ENCODE results near the gene GPHN.

The GPHN gene

DNA sequence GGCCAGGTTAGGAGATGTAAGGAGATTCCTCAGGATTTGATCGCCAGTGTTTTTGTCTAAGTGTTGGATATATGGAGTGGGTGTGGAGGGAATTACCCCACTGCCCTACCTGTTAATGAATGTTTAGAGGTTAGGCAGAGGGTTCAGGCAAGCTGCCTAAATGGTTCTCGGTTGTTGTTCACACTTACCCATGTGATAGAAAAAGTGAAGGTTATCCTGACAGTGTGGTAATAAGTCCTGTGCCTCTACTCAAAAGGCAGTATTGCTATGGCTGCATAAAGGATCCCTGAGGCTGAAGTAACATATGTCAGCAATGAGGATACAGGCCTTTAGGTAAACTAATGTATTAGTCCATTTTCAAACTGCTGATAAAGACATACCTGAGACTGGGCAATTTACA is 112.0 kb downstream of the GPHN start:
- no peaks in the 10 kb centered on the region for H4K20me1 ChIP-seq
- H3K4me2 ChIP-seq: no peak overlapping the region

GRCh38 chr14:66623838-66624237 is 115.9 kb downstream of the GPHN start:
- Histone ChIP-seq H3K4me1 (no peaks in the 10 kb centered on the region), H3K4me2 (no peak overlapping the region), H3K9me3 (peaks cover 23% of the 10 kb centered on the region), H3K27me3 (no peaks in the 10 kb centered on the region), H4K20me1 (no peaks in the 10 kb centered on the region), H3K4me3 (no peak overlapping the region), H3K36me3 (no peaks in the 10 kb centered on the region), H3K27ac (no peak overlapping the region), H3K9ac (no peak overlapping the region)
- TF ChIP-seq Cebpa-rat (IDR thresholded peaks at IDR 0.05): no peak

More for the DNA sequence above, 112.0 kb downstream of the GPHN start:
- no peak overlapping the region for H3K9ac ChIP-seq
- no peak overlapping the region for H3K27ac ChIP-seq
- H3K36me3 ChIP-seq: 0 out of 2 replicates have a peak, but pooled peaks cover 4% of the 10 kb centered on the region
- no peak overlapping the region for H3K4me3 ChIP-seq
- TF ChIP-seq Cebpa-rat (IDR thresholded peaks at IDR 0.05): no peak
- H3K9me3 ChIP-seq: peaks cover 47% of the 10 kb centered on the region
- H3K4me1 ChIP-seq: no peaks in the 10 kb centered on the region
- no peaks in the 10 kb centered on the region for H3K27me3 ChIP-seq

DNA sequence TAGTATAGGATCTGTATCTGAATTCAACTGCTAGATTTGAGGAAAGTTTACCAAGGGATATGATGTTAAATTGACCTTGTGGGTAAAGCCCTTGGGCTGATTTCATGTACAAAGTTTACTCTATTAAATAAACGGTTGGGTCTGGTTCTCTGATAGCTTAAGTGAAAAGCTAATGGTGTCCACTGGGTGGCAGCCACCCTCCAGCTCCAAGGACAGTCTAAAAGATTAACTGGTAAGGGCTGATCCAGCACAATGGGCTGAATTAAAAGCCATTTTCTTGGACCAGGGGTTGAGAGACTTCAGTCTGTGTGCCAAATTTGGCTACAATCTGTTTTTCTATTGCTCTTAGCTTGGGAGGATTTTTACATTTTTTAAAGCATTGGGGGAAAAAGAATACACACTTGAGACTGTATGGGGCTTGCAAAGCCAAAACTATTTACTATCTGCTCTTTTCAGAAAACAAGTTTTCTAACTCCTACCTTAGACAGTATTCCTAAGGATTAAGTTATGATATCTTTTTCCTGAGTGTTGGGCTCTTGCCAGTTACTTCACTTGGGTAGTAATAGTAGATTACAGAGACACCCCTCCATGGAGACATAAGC is 116.5 kb downstream of the GPHN start:
- no peak for TF ChIP-seq Cebpa-rat (IDR thresholded peaks at IDR 0.05)
- Histone ChIP-seq H3K9me3 (peaks cover 23% of the 10 kb centered on the region), H3K36me3 (no peaks in the 10 kb centered on the region), H3K4me1 (no peaks in the 10 kb centered on the region), H3K9ac (no peak overlapping the region), H3K27me3 (no peaks in the 10 kb centered on the region), H4K20me1 (no peaks in the 10 kb centered on the region), H3K4me3 (no peak overlapping the region), H3K27ac (no peak overlapping the region), H3K4me2 (no peak overlapping the region)

DNA sequence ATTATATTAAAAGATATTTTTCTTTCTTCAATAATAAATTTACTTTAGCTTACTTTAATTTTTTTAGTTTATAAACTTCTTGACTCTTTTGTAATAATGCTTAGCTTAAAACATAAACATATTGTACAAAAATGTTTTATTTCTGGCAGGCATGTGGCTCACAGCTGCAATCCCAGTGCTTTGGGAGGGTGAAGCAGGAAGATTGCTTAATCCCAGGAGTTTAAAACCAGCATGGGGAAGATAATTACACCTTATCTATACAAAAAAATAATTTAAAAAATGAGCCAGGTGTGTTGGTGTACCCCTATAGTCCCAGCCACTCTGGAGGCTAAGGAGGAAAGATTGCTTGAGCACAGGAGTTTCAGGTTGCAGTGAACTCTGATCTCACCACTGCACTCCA is 120.7 kb downstream of the GPHN start:
- H3K4me1 ChIP-seq: no peaks in the 10 kb centered on the region
- H3K27ac ChIP-seq: no peak overlapping the region
- H3K9me3 ChIP-seq: no peaks in the 10 kb centered on the region
- H4K20me1 ChIP-seq: no peaks in the 10 kb centered on the region
- H3K36me3 ChIP-seq: no peaks in the 10 kb centered on the region
- TF ChIP-seq Cebpa-rat (IDR thresholded peaks at IDR 0.05): no peak
- H3K4me2 ChIP-seq: no peak overlapping the region
- no peak overlapping the region for H3K4me3 ChIP-seq
- H3K27me3 ChIP-seq: no peaks in the 10 kb centered on the region
- no peak overlapping the region for H3K9ac ChIP-seq

- Histone ChIP-seq H3K4me1 (no peaks in the 10 kb centered on the region), H3K9ac (no peak overlapping the region), H3K9me3 (no peaks in the 10 kb centered on the region), H3K4me2 (no peak overlapping the region), H3K36me3 (no peaks in the 10 kb centered on the region), H4K20me1 (0 out of 2 replicates have a peak, but pooled peaks cover 4% of the 10 kb centered on the region), H3K4me3 (no peak overlapping the region), H3K27me3 (no peaks in the 10 kb centered on the region), H3K27ac (no peak overlapping the region)
- no peak for TF ChIP-seq Cebpa-rat (IDR thresholded peaks at IDR 0.05)
These were observed 121.6 kb downstream of the GPHN start for GRCh38 chr14:66629499-66629898.

DNA sequence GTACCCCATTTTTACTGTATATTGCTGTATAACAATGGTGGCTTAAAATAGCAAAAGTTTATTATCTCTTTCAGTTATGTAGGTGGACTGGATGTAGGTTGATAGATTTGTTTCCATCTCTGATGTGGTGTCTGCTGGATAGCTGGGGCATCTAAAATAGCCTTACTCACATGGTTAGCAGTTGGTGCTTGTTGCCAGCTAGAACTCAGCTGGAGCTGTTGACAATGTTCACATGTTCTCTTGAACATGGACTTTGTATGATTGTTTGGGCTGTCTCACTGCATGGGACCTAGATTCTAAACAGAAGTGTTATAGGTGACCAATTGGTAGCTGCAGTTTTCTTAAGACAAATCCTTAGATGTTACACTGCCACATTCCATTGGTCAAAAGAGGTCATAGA is 126.9 kb downstream of the GPHN start:
- no peaks in the 10 kb centered on the region for H3K4me1 ChIP-seq
- H3K27me3 ChIP-seq: no peaks in the 10 kb centered on the region
- H3K9ac ChIP-seq: no peak overlapping the region
- H3K36me3 ChIP-seq: no peaks in the 10 kb centered on the region
- H3K4me3 ChIP-seq: no peak overlapping the region
- H3K27ac ChIP-seq: no peak overlapping the region
- 0 out of 2 replicates have a peak, but pooled peaks cover 7% of the 10 kb centered on the region for H4K20me1 ChIP-seq
- no peak overlapping the region for H3K4me2 ChIP-seq
- TF ChIP-seq Cebpa-rat (IDR thresholded peaks at IDR 0.05): no peak
- H3K9me3 ChIP-seq: no peaks in the 10 kb centered on the region

DNA sequence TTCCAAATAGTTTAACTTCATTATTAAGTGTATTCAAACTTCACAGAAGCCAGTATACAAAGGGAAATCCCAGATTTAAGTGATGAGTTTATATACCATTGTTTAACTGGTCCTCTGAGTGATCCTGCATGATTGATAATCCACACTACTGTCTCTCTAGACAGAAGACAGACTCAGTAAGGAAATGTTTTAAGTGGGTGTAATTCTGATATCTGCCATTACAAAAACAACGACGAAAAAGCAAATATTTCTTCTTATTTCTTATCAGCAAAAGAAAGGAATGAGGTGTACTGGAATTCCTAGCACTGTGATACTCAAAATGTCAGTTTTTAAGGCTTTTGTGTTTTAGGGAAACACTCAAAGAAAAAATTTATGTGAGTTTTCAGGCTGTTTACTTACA is 127.5 kb downstream of the GPHN start:
- Histone ChIP-seq H3K4me1 (no peaks in the 10 kb centered on the region), H3K4me3 (no peak overlapping the region), H3K9ac (no peak overlapping the region), H3K27me3 (no peaks in the 10 kb centered on the region), H4K20me1 (0 out of 2 replicates have a peak, but pooled peaks cover 7% of the 10 kb centered on the region), H3K4me2 (no peak overlapping the region), H3K9me3 (no peaks in the 10 kb centered on the region), H3K27ac (no peak overlapping the region), H3K36me3 (no peaks in the 10 kb centered on the region)
- TF ChIP-seq Cebpa-rat (IDR thresholded peaks at IDR 0.05): no peak

- H3K4me2 ChIP-seq: no peak overlapping the region
- 0 out of 2 replicates have a peak, but pooled peaks cover 7% of the 10 kb centered on the region for H4K20me1 ChIP-seq
- no peaks in the 10 kb centered on the region for H3K4me1 ChIP-seq
- H3K9ac ChIP-seq: no peak overlapping the region
- H3K27me3 ChIP-seq: no peaks in the 10 kb centered on the region
- no peak overlapping the region for H3K27ac ChIP-seq
- no peak overlapping the region for H3K4me3 ChIP-seq
- TF ChIP-seq Cebpa-rat (IDR thresholded peaks at IDR 0.05): no peak
- no peaks in the 10 kb centered on the region for H3K9me3 ChIP-seq
- H3K36me3 ChIP-seq: no peaks in the 10 kb centered on the region
These were observed 128.3 kb downstream of the GPHN start for GRCh38 chr14:66636240-66636639.

DNA sequence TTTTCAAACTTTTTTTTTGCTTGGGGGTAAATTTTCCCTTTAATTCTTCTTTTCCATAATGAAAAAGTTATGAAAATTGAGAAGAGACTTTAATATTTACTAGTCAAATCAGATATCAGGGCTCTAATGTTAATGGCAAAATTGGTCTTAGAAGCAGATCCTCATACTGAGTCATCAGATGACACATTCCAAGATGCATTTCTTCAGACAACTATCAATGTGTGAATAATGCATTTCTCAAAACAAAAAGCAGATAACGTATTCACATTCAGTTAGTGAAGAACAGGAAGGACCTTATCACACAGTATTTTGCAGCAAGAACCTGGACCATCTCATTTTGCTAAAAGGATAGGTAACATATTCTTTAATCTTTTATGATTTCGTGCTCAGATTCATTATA is 130.7 kb downstream of the GPHN start:
- no peak overlapping the region for H3K27ac ChIP-seq
- no peaks in the 10 kb centered on the region for H3K36me3 ChIP-seq
- H3K4me2 ChIP-seq: no peak overlapping the region
- no peak overlapping the region for H3K4me3 ChIP-seq
- H3K9ac ChIP-seq: no peak overlapping the region
- 0 out of 2 replicates have a peak, but pooled peaks cover 7% of the 10 kb centered on the region for H4K20me1 ChIP-seq
- no peaks in the 10 kb centered on the region for H3K4me1 ChIP-seq
- H3K9me3 ChIP-seq: no peaks in the 10 kb centered on the region
- no peak for TF ChIP-seq Cebpa-rat (IDR thresholded peaks at IDR 0.05)
- H3K27me3 ChIP-seq: no peaks in the 10 kb centered on the region

GRCh38 chr14:66641861-66642635 is 134.1 kb downstream of the GPHN start:
- TF ChIP-seq Cebpa-rat (IDR thresholded peaks at IDR 0.05): no peak

More at GRCh38 chr14:66641861-66642635, 134.1 kb downstream of the GPHN start:
- Histone ChIP-seq H3K4me2 (no peak overlapping the region), H3K27ac (no peak overlapping the region), H3K27me3 (no peaks in the 10 kb centered on the region), H3K4me3 (no peak overlapping the region), H3K4me1 (no peaks in the 10 kb centered on the region), H3K9ac (no peak overlapping the region), H3K9me3 (no peaks in the 10 kb centered on the region), H4K20me1 (no peaks in the 10 kb centered on the region), H3K36me3 (no peaks in the 10 kb centered on the region)
